Astrocyte of the cerebellum (primary cell): Measurements from ENCODE around the gene PXDC1.
"Not testable (repeated sequence)": the region's sequence is repeated elsewhere in the genome, so short reads cannot be mapped to it uniquely, and the experiment has no call there.

Experiments
- DNase-seq: peaks from one replicate; pipeline ENCODE4 v3.0.0-alpha.2; 2011; ENCODE audit warnings: low read depth
- H3K4me3 ChIP-seq: 2 replicates; pipeline ENCODE4 v1.5.1; 2011; ENCODE audit warnings: mild to moderate bottlenecking, low read depth, low read length, moderate library complexity
- in situ Hi-C: cut with HindIII; loops from 2 replicates; pipeline ENCODE4 v1.10.0; 2017; ENCODE audit warnings: low sequenced_read_pairs
- TF ChIP-seq, protein P1 (sequence below): IDR thresholded peaks from 2 replicates; pipeline ENCODE4 v1.5.1; 2012; ENCODE audit warnings: low read length, low read depth, moderate library complexity, mild to moderate bottlenecking; ENCODE audit errors: missing control alignments

Gene PXDC1

DNA sequence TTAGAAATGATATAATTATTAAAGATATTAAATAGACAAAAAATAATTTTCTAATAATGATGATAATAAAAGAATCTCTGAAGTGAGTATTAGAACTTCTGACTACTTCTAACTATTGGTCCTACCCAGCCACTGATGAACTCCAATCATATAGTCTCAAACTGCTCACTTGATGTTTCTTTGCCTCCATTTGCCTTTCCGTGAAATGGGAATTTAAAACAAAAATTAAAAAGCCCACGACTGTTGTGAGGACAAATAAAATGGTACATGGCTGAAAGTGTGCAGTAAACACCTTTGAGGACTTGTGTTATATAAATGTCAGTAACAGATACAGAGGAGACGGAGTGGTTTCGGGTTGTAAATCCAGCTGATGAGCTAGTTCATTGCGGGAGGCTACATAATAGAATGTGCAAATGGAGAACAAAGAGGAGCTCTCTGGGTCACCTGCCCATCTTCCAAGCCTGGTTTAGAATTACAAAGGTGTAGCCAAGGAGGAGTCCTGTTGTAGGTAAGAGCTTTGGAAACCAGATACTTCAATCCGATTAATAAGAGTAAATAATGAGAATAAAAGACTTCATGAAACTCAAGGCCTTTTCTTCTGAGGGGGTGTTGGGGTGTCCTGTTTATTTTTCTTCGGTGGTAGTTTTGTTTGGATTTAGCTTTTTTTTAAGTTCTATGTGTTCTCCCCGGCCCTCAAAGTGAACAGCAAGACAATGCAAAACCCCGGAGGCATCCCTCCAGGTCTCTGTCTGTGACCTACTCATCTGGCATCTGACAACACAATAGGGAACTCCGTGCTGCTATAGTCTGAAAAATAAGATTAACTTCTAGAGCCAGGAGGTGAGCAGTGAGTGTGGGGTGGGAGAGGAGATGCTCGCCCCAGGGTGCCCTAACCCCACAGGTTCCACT lies 4.4 kb upstream of the PXDC1 start:
- H3K4me3 ChIP-seq: no peak overlapping the region
- in situ Hi-C loops: no loop called here
- TF ChIP-seq, protein P1, sequence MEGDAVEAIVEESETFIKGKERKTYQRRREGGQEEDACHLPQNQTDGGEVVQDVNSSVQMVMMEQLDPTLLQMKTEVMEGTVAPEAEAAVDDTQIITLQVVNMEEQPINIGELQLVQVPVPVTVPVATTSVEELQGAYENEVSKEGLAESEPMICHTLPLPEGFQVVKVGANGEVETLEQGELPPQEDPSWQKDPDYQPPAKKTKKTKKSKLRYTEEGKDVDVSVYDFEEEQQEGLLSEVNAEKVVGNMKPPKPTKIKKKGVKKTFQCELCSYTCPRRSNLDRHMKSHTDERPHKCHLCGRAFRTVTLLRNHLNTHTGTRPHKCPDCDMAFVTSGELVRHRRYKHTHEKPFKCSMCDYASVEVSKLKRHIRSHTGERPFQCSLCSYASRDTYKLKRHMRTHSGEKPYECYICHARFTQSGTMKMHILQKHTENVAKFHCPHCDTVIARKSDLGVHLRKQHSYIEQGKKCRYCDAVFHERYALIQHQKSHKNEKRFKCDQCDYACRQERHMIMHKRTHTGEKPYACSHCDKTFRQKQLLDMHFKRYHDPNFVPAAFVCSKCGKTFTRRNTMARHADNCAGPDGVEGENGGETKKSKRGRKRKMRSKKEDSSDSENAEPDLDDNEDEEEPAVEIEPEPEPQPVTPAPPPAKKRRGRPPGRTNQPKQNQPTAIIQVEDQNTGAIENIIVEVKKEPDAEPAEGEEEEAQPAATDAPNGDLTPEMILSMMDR: no peak
- no peak for DNase-seq

DNA sequence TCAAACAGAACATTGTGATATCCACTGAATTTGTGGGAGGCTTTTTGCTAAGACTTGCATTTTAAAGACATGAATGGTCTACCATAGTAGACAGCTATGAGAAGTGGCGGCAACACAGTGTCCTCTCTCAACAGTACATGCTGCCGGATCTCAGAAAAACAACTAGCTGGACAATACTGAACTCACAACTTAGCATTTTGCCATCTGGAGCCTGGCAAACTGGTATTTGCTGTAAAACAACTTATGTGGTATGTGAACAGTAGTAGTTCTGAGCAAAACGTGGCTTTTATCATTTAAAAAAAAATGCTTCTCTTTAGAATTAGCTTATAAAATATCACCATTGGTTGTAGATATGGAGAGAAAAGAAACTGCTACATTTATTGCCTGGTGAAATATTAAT lies 3.3 kb upstream of the PXDC1 start:
- in situ Hi-C loops: no loop called here
- no peak for DNase-seq
- TF ChIP-seq, protein P1: no peak
- no peak overlapping the region for H3K4me3 ChIP-seq

DNA sequence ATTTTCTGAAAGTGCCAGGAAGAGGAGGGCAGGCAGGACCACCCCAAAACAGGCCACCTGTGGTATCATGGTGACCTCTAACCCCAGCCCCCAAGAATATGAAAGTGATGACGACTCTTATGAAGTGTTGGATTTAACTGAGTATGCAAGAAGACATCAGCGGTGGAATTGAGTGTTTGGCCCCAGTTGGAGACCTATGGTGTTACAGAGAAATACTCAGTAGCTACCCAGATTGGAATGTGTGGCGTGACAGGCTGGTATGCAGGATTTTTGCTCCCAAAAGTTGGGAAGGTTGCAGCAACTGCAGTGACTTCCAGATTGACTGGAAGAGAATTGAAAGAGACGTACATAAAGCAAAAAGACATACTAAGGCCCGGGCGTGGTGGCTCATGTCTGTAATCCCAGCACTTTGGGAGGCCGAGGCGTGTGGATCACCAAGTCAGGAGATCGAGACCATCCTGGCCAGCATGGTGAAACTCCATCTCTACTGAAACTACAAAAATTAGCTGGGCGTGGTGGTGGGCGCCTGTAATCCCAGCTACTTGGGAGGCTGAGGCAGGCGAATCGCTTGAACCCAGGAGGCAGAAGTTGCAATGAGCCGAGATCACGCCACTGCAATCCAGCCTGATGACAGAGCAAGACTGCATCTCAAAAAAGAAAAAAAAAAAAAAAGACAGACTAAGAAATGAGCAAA lies 2.7 kb upstream of the PXDC1 start:
- in situ Hi-C loops, DNase-seq, H3K4me3 ChIP-seq: not testable (repeated sequence)

DNA sequence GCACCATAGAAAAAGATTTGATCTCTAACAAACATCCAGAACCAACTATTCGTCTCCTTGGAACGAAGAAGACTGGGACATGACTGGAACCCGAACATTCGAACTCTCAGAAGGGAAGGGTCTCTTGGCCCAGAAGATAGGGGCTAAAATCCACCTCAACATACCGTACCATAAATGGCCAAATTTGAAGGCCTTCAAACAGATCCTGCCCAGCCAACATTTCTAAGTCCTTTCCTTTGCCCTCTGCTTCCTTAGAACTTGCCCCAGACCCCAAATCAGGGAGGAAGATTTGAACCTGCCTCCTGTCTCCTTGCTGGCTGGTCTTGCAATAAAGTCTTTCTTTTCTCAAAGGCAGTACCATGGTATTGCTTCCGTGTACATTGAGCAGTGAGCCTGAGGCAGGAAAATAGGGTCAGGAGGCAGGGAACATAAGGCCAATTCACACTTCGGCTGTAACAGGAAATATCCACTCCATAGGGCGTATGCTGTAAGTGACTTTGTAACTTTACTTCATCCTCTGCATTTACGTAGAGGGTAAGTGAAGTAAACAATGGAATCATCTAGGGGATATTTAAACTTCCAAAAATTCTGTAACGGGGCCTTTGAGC lies 1.8 kb upstream of the PXDC1 start:
- TF ChIP-seq, protein P1: no peak
- DNase-seq: no peak
- in situ Hi-C loops: no loop called here
- no peak overlapping the region for H3K4me3 ChIP-seq

DNA sequence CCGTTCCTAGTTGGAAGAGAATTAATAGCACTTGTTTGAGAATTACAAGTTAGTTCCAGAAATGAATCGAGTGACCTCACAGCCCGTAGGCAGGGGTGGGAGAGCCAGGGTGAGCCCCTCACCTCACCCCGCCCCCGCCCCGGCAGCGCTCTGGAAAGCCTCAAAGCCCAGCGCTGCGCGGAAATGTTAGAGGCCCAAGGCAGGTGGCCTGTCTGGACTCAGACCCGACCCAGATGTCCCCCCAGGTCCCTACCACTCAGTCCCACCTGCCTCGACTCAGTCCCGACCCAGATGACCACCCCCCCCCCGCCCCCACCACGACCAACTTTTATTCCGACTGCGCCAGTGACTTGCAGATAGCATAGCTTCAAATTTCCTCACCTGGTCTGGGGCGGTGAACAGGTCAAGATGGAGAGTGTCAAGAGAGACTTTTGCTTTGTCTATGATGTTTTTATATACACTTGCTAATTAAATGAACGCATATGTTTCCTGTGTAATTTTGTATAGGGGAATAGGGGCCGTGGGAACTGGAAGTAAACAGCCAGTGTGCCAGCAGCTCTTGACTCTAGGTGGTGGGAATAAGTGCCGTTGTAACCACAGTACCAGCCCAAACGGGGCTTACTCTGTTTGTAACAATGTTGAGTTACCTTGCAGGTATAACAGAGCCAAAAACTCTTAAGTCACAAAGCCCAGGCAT lies 1.2 kb upstream of the PXDC1 start:
- in situ Hi-C loops: no loop called here
- TF ChIP-seq, protein P1: no peak
- peak overlapping the region; percentile 82 for H3K4me3 ChIP-seq
- DNase-seq: no peak

DNA sequence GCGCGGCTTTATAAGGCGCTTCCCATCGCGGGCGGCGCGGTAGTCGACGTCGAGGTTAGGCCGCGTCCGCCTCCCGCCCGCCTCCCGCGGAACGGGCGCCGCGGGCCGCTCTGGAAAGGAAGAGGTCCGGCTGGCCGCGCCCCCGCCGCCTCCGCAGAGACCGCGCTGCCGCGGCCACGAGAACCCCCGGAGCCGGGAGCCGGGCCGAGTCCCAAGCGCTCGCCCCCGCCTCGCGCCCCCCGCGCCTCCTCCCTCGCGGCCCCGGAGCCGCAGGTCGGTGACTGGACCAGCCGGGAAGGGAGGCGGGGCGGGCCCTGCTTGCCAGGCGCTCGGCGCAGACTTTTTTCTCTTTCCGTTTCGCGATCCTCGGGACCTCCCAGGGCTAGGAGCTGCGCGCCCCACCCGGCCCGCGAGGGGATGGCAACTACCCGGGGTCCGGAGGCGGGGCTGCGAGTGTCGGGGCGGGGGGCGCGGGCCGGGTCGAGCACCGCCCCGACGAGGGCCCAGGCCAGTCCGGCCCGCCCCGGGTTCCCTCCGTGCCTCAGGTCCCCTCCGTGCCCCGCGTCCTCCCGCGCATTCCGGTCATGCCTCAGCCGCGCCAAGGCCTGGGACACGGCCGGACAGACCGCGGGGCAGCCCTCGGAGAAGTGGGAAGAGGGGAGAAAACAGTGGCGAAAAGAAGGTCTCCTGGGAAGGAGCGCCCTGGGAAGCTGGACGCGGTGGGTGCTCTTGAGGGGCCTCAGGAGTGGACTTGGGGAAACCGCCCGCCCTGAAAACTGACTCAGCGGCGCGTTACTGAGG lies 417 bp upstream of the PXDC1 start:
- H3K4me3 ChIP-seq: peak overlapping the region; percentile 82
- TF ChIP-seq, protein P1: peak; percentile 37
- peak; percentile 82 for DNase-seq
- in situ Hi-C loops: no loop called here
